A549 (cell line): ENCODE data around the gene KIAA0753.

Experiments used
- CEBPB ChIP-seq, 2 experiments: fragments of >200 bp in 1 of 2; sonication (Bioruptor Twin) in 1 of 2; formaldehyde crosslinking in 1 of 2; IDR thresholded peaks; 2 replicates each; pipeline ENCODE4 v1.6.1; 2012 to 2016
- CHD4 ChIP-seq: fragments of 200-600 bp; sonication (generic); IDR thresholded peaks from 2 replicates; pipeline ENCODE4 v1.6.1; 2016; ENCODE audit warnings: antibody characterized with exemption, mild to moderate bottlenecking, borderline replicate concordance
- CTCF ChIP-seq: fragments of >200 bp; sonication (Bioruptor Twin); formaldehyde crosslinking; IDR thresholded peaks from 3 replicates; pipeline ENCODE4 v1.5.1; 2016
- E2F6 ChIP-seq: IDR thresholded peaks from 2 replicates; pipeline ENCODE4 v1.6.1; 2012; ENCODE audit warnings: low read depth, borderline replicate concordance
- EHMT2 ChIP-seq: fragments of 200-600 bp; sonication (generic); IDR thresholded peaks from 2 replicates; pipeline ENCODE4 v1.6.1; 2016; ENCODE audit warnings: antibody characterized with exemption, low read depth, mild to moderate bottlenecking, moderate library complexity
- ELK1 ChIP-seq: fragments of 150-350 bp; IDR thresholded peaks from 2 replicates; pipeline ENCODE4 v1.6.1; 2014; ENCODE audit warnings: low read depth, mild to moderate bottlenecking, low read length
- FOSB ChIP-seq: fragments of 250-450 bp; sonication (Bioruptor Pico); IDR thresholded peaks from 2 replicates; pipeline ENCODE4 v1.5.0; 2020; ENCODE audit warnings: mild to moderate bottlenecking, moderate library complexity
- MAX ChIP-seq: IDR thresholded peaks from 2 replicates; pipeline ENCODE4 v1.6.1; 2012
- POLR2A ChIP-seq: IDR thresholded peaks from 2 replicates; pipeline ENCODE4 v1.6.1; 2012; ENCODE audit warnings: mild to moderate bottlenecking, low read length
- POLR2AphosphoS2 ChIP-seq: conservative IDR thresholded peaks from 2 replicates; pipeline ENCODE4 v1.6.1; 2012; ENCODE audit warnings: low read length, improper control_type of control experiment, inconsistent platforms
- TFCP2L1 ChIP-seq: fragments of 250-450 bp; sonication (Bioruptor Pico); IDR thresholded peaks from 2 replicates; pipeline ENCODE4 v1.5.0; 2021; ENCODE audit warnings: mild to moderate bottlenecking

- TF ChIP-seq ELK1 (no peak), MAX (no peak), CTCF (no peak), E2F6 (no peak), FOSB (CRISPR knock-in tag) (no peak), CHD4 (no peak), POLR2AphosphoS2 (no peak), POLR2A (no peak), CEBPB (IDR thresholded peaks at IDR 0.05) (no peak), EHMT2 (no peak), TFCP2L1 (CRISPR knock-in tag) (no peak)
These were observed 93.2 kb downstream of the KIAA0753 start for GRCh38 chr17:6547336-6547735.
